Neural progenitor cell (in vitro differentiated cells): ENCODE data around the gene ARPP21. TPM values are rescaled to one million over a fixed set of nuclear protein-coding genes. Genes with fewer than 3 reads are reported as not detected.

ENCODE experiments used
- DNase-seq: peaks from one replicate; pipeline ENCODE4 v3.0.0-alpha.2; 2016; ENCODE audit warnings: low spot score
- H2AFZ ChIP-seq: fragments of 200-600 bp; sonication (generic); replicated peaks from 2 replicates; pipeline ENCODE4 v1.6.1; 2016; ENCODE audit warnings: antibody characterized with exemption
- H3F3A ChIP-seq: fragments of 200-600 bp; sonication (generic); 2 replicates; pipeline ENCODE4 v1.6.1; 2016; ENCODE audit warnings: antibody characterized with exemption, low read depth
- H3K27ac ChIP-seq: fragments of 200-600 bp; sonication (generic); 2 replicates; pipeline ENCODE4 v1.5.1; 2016; ENCODE audit warnings: mild to moderate bottlenecking
- H3K27me3 ChIP-seq: fragments of 200-600 bp; sonication (generic); 2 replicates; pipeline ENCODE4 v1.6.1; 2016; ENCODE audit warnings: mild to moderate bottlenecking, moderate library complexity
- H3K36me3 ChIP-seq: fragments of 200-600 bp; sonication (generic); 2 replicates; pipeline ENCODE4 v1.5.1; 2016
- H3K4me1 ChIP-seq: fragments of 200-600 bp; sonication (generic); 2 replicates; pipeline ENCODE4 v1.6.1; 2016; ENCODE audit warnings: mixed run types
- H3K4me2 ChIP-seq: fragments of 200-600 bp; sonication (generic); 2 replicates; pipeline ENCODE4 v1.6.1; 2016
- H3K4me3 ChIP-seq: fragments of 200-600 bp; sonication (generic); 2 replicates; pipeline ENCODE4 v1.5.1; 2016
- H3K79me2 ChIP-seq: fragments of 200-600 bp; sonication (generic); 2 replicates; pipeline ENCODE4 v1.6.1; 2016; ENCODE audit warnings: low read depth
- H3K9ac ChIP-seq: fragments of 200-600 bp; sonication (generic); 2 replicates; pipeline ENCODE4 v1.6.1; 2016
- H3K9me3 ChIP-seq: fragments of 200-600 bp; sonication (generic); 2 replicates; pipeline ENCODE4 v1.5.1; 2016; ENCODE audit warnings: low read depth
- H4K20me1 ChIP-seq: fragments of 200-600 bp; sonication (generic); 2 replicates; pipeline ENCODE4 v1.6.1; 2016; ENCODE audit warnings: low read depth
- H3K27ac Mint-ChIP-seq: 3 replicates; pipeline ENCODE4 v1.8.0; 2021; ENCODE audit warnings: mixed read lengths
- H3K27me3 Mint-ChIP-seq: 2 replicates; pipeline ENCODE4 v1.8.0; 2022; ENCODE audit warnings: low read depth, mild to moderate bottlenecking, inconsistent platforms, moderate library complexity, mixed read lengths; ENCODE audit not compliant: insufficient read depth
- H3K36me3 Mint-ChIP-seq: 3 replicates; pipeline ENCODE4 v1.8.0; 2021; ENCODE audit warnings: mixed read lengths
- H3K4me1 Mint-ChIP-seq: 3 replicates; pipeline ENCODE4 v1.8.0; 2021; ENCODE audit warnings: mixed read lengths
- H3K4me3 Mint-ChIP-seq: 3 replicates; pipeline ENCODE4 v1.8.0; 2021; ENCODE audit warnings: mild to moderate bottlenecking, moderate library complexity, mixed read lengths
- H3K9me3 Mint-ChIP-seq: 3 replicates; pipeline ENCODE4 v1.8.0; 2020; ENCODE audit warnings: mixed read lengths
- EZH2 ChIP-seq: fragments of 200-600 bp; sonication (generic); IDR thresholded peaks from 2 replicates; pipeline ENCODE4 v1.6.1; 2017; ENCODE audit warnings: antibody characterized with exemption, mild to moderate bottlenecking, moderate library complexity
- EZH2phosphoT487 ChIP-seq: fragments of 200-600 bp; sonication (generic); IDR thresholded peaks from 2 replicates; pipeline ENCODE4 v1.6.1; 2017; ENCODE audit warnings: antibody characterized with exemption
- total RNA-seq: library from RNA; depleted of rRNA; stranded (reverse); fragments of >200 nt; gene quantifications from 2 replicates; pipeline ENCODE4 v1.2.3, GENCODE V29; 2015; ENCODE audit warnings: low replicate concordance
- TF ChIP-seq, protein P1 (sequence below): fragments of 200-600 bp; sonication (generic); IDR thresholded peaks from 2 replicates; pipeline ENCODE4 v1.5.1; 2017; ENCODE audit warnings: antibody characterized with exemption, mild to moderate bottlenecking

Gene ARPP21
- total RNA-seq, 1 donor from 2014 or later: not detected

DNA sequence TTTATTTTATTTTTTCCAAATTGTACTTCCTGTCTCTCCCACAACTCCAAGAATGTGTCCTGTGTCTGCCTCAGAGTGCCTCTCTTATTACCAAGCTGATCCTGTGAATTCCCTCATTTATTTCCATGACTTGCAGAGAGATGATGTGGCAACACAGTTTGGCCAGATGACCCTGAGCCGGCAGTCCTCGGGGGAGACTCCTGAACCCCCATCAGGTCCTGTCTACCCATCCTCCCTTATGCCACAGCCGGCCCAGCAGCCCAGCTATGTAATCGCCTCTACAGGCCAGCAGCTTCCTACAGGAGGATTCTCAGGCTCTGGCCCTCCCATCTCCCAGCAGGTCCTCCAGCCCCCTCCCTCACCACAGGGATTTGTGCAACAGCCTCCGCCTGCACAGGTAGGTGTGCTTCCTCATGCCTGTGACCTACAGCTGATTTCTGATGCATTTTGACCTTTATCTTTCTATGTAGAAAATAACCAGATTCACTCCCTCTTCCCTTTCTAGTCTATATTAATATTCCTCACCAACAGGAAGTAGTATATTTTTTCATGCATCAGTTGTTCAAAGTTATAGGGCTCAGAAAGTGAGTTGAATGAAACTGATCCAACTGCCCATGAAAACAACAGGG lies 100.0 kb downstream of the ARPP21 start:
- Histone ChIP-seq H3F3A (no peaks in the 10 kb centered on the region), H3K27me3 (peaks cover 27% of the 10 kb centered on the region), H4K20me1 (no peaks in the 10 kb centered on the region), H3K4me2 (no peak overlapping the region), H3K4me1 (peaks cover 10% of the 10 kb centered on the region), H3K79me2 (no peaks in the 10 kb centered on the region), H3K9me3 (no peaks in the 10 kb centered on the region), H3K27ac (no peak overlapping the region), H3K9ac (no peak overlapping the region), H3K36me3 (no peaks in the 10 kb centered on the region), H2AFZ (peak overlapping the region; percentile 79), H3K4me3 (no peak overlapping the region)
- TF ChIP-seq, protein P1, sequence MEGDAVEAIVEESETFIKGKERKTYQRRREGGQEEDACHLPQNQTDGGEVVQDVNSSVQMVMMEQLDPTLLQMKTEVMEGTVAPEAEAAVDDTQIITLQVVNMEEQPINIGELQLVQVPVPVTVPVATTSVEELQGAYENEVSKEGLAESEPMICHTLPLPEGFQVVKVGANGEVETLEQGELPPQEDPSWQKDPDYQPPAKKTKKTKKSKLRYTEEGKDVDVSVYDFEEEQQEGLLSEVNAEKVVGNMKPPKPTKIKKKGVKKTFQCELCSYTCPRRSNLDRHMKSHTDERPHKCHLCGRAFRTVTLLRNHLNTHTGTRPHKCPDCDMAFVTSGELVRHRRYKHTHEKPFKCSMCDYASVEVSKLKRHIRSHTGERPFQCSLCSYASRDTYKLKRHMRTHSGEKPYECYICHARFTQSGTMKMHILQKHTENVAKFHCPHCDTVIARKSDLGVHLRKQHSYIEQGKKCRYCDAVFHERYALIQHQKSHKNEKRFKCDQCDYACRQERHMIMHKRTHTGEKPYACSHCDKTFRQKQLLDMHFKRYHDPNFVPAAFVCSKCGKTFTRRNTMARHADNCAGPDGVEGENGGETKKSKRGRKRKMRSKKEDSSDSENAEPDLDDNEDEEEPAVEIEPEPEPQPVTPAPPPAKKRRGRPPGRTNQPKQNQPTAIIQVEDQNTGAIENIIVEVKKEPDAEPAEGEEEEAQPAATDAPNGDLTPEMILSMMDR: no peak
- TF ChIP-seq EZH2: no peak
- no peak for TF ChIP-seq EZH2phosphoT487
- H3K9me3 Mint-ChIP-seq: no peaks in the 10 kb centered on the region
- no peaks in the 10 kb centered on the region for H3K36me3 Mint-ChIP-seq
- no peak overlapping the region for H3K27ac Mint-ChIP-seq
- DNase-seq: peak; percentile 18
- H3K4me1 Mint-ChIP-seq: peaks cover 29% of the 10 kb centered on the region
- peaks cover 5% of the 10 kb centered on the region for H3K27me3 Mint-ChIP-seq
- no peak overlapping the region for H3K4me3 Mint-ChIP-seq

DNA sequence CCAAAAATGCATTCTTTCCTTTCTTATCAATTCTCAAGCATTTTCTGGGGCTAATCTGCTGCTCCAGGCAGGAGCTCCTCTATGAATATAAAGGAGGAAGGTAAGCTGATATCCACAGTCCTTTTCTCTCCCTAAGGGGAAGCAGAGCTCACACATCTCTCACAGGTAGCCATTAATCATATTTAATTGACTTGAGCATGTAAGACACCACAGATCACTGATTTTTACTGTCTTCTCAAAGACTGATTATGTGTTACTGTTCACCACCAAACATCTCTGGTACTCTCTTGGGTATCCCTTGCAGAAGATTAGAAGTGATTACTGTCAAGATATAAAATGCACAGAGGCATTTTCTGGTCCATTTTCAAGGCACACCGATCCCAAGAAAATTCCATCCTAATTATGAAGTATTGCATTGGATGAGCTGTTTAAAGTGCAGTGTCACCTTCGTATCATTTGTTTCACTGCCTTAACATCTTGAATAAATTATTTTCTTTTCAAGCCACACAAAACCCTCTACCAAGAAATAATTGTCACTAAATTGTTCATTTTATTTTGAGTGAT lies 100.7 kb downstream of the ARPP21 start:
- H3K36me3 ChIP-seq: no peaks in the 10 kb centered on the region
- no peak overlapping the region for H3K4me3 ChIP-seq
- Mint-ChIP-seq H3K4me3 (no peak overlapping the region), H3K9me3 (no peaks in the 10 kb centered on the region), H3K4me1 (peaks cover 36% of the 10 kb centered on the region), H3K36me3 (no peaks in the 10 kb centered on the region), H3K27me3 (peaks cover 5% of the 10 kb centered on the region), H3K27ac (no peak overlapping the region)
- H4K20me1 ChIP-seq: no peaks in the 10 kb centered on the region
- peaks cover 10% of the 10 kb centered on the region for H3K4me1 ChIP-seq
- H3K27me3 ChIP-seq: peaks cover 32% of the 10 kb centered on the region
- no peaks in the 10 kb centered on the region for H3K9me3 ChIP-seq
- no peak overlapping the region for H3K27ac ChIP-seq
- no peak overlapping the region for H3K4me2 ChIP-seq
- H3F3A ChIP-seq: no peaks in the 10 kb centered on the region
- no peak overlapping the region for H3K9ac ChIP-seq
- TF ChIP-seq EZH2phosphoT487: no peak
- no peak for DNase-seq
- no peaks in the 10 kb centered on the region for H3K79me2 ChIP-seq
- H2AFZ ChIP-seq: no peak overlapping the region

DNA sequence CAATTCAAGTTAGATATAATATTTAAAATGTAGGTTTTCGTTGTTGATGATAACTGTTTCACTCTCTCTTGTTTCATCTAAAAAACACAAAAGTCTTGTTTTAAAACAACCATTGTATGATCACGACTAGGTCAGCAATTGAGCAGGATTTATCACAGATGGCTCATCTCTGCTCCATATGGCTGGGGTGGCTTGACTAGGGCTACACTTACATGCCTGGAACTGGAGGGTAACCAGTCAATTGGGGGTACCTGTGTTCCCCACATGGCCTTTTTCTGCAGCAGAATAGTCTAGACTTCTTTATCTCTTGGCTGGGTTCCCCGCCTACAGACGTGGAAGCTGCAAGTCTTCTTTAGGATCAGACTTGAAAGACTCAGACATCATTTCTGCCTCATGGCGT lies 103.9 kb downstream of the ARPP21 start:
- Mint-ChIP-seq H3K36me3 (no peaks in the 10 kb centered on the region), H3K9me3 (no peaks in the 10 kb centered on the region), H3K27ac (no peak overlapping the region), H3K27me3 (peaks cover 3% of the 10 kb centered on the region), H3K4me1 (peaks cover 36% of the 10 kb centered on the region), H3K4me3 (no peak overlapping the region)
- H3K79me2 ChIP-seq: no peaks in the 10 kb centered on the region
- H2AFZ ChIP-seq: no peak overlapping the region
- no peak for TF ChIP-seq EZH2phosphoT487
- TF ChIP-seq, protein P1: no peak
- no peak for TF ChIP-seq EZH2
- no peaks in the 10 kb centered on the region for H4K20me1 ChIP-seq
- H3K9ac ChIP-seq: no peak overlapping the region
- DNase-seq: no peak
- H3K9me3 ChIP-seq: no peaks in the 10 kb centered on the region
- H3K27me3 ChIP-seq: peaks cover 44% of the 10 kb centered on the region
- H3K4me2 ChIP-seq: no peak overlapping the region
- H3F3A ChIP-seq: no peaks in the 10 kb centered on the region
- H3K4me1 ChIP-seq: peaks cover 10% of the 10 kb centered on the region
- no peaks in the 10 kb centered on the region for H3K36me3 ChIP-seq
- no peak overlapping the region for H3K4me3 ChIP-seq
- no peak overlapping the region for H3K27ac ChIP-seq

DNA sequence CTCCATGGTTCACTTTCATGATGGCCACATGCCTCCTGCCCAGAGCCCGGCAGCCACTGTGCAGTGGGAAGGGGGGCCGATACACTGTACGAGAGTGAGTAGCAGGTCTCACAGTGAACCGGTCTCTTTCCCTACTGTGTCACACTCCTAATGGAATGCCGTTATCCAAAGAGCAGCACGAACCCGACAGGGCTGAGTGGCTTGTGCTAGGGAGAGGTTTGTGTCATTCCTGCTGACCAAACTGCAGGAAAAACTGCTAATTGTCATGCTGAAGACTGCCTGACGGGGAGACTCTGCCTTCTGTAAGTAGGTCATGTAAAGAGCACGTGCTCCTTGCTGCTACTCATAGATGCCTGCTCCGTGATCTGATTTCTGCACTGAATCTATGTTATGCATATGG lies 105.1 kb downstream of the ARPP21 start:
- Histone ChIP-seq H3K79me2 (no peaks in the 10 kb centered on the region), H3K27me3 (peaks cover 44% of the 10 kb centered on the region), H3K9me3 (no peaks in the 10 kb centered on the region), H3K9ac (no peak overlapping the region), H3K36me3 (no peaks in the 10 kb centered on the region), H3K4me2 (no peak overlapping the region), H3K4me3 (no peak overlapping the region), H3F3A (no peaks in the 10 kb centered on the region), H2AFZ (peak overlapping the region; percentile 27), H3K27ac (no peak overlapping the region), H4K20me1 (no peaks in the 10 kb centered on the region), H3K4me1 (peaks cover 7% of the 10 kb centered on the region)
- Mint-ChIP-seq H3K27me3 (no peaks in the 10 kb centered on the region), H3K4me1 (peaks cover 24% of the 10 kb centered on the region), H3K4me3 (peak overlapping the region; percentile 57), H3K36me3 (no peaks in the 10 kb centered on the region), H3K9me3 (no peaks in the 10 kb centered on the region), H3K27ac (peak overlapping the region; percentile 79)
- peak; percentile 66 for DNase-seq
- TF ChIP-seq EZH2phosphoT487: no peak
- TF ChIP-seq EZH2: no peak
- TF ChIP-seq, protein P1: no peak
